Stimulated activated effector memory CD8-positive, alpha-beta T cell treated with anti-CD3 and anti-CD28 coated beads, Interleukin-12 subunit alpha, Interleukin-12 subunit beta, amount 100 ng/mL, for 72 hours (primary cell): Measurements from ENCODE around the gene MFSD12.
A peak's percentile ranks its signal among the peaks of the same experiment; 100 is the strongest.

ENCODE experiments used
- ATAC-seq: fragments of 150-1000 bp; cut with Tn5 transposase; 2 replicates; pipeline ENCODE4 v1.10.0; 2021
- DNase-seq, 2 donors: peaks; one replicate each; pipeline ENCODE4 v3.0.0; 2021 to 2022; ENCODE audit warnings: low spot score in 2 of 2
- H3K27ac Mint-ChIP-seq: one replicate; pipeline ENCODE4 v1.8.0; 2022; ENCODE audit warnings: mild to moderate bottlenecking, mixed read lengths
- H3K36me3 Mint-ChIP-seq: one replicate; pipeline ENCODE4 v1.8.0; 2022; ENCODE audit warnings: mild to moderate bottlenecking, mixed read lengths
- H3K4me1 Mint-ChIP-seq: one replicate; pipeline ENCODE4 v1.8.0; 2022; ENCODE audit warnings: mixed read lengths
- H3K4me3 Mint-ChIP-seq: one replicate; pipeline ENCODE4 v1.8.0; 2022; ENCODE audit warnings: mild to moderate bottlenecking, mixed read lengths
- H3K9me3 Mint-ChIP-seq: one replicate; pipeline ENCODE4 v1.8.0; 2022; ENCODE audit warnings: mixed read lengths

Gene MFSD12

DNA sequence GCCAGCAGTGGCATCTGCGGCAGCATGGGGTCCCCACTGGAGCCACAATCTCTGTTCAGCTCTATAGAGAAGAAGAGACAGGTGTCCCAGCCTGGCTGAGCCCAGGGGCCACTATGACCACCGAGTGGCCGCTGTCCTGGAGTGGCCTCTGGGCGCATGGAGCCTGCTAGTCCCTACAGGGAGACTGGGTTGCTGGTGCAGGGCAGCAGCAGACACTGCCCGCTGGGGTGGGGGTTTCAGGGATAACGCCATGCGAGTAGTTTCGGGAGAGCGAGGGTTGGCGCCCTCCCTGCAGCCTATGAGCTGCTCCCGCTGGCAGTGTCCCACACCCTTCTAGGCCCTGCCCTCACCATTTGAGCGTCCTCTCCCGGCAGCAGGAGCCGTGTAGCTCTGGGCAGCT, 29.3 kb downstream of the MFSD12 start:
- Mint-ChIP-seq H3K9me3 (no peaks in the 10 kb centered on the region), H3K36me3 (peaks cover 35% of the 10 kb centered on the region), H3K4me1 (peaks cover 7% of the 10 kb centered on the region), H3K27ac (no peak overlapping the region), H3K4me3 (no peak overlapping the region)
- no peak for DNase-seq
- ATAC-seq, result no peak

GRCh38 chr19:3527238-3527910, 30.0 kb downstream of the MFSD12 start:
- no peak overlapping the region for H3K27ac Mint-ChIP-seq
- peaks cover 30% of the 10 kb centered on the region for H3K36me3 Mint-ChIP-seq
- no peak overlapping the region for H3K4me3 Mint-ChIP-seq
- no peak for DNase-seq
- ATAC-seq, result no peak
- H3K4me1 Mint-ChIP-seq, result peaks cover 8% of the 10 kb centered on the region
- no peaks in the 10 kb centered on the region for H3K9me3 Mint-ChIP-seq

DNA sequence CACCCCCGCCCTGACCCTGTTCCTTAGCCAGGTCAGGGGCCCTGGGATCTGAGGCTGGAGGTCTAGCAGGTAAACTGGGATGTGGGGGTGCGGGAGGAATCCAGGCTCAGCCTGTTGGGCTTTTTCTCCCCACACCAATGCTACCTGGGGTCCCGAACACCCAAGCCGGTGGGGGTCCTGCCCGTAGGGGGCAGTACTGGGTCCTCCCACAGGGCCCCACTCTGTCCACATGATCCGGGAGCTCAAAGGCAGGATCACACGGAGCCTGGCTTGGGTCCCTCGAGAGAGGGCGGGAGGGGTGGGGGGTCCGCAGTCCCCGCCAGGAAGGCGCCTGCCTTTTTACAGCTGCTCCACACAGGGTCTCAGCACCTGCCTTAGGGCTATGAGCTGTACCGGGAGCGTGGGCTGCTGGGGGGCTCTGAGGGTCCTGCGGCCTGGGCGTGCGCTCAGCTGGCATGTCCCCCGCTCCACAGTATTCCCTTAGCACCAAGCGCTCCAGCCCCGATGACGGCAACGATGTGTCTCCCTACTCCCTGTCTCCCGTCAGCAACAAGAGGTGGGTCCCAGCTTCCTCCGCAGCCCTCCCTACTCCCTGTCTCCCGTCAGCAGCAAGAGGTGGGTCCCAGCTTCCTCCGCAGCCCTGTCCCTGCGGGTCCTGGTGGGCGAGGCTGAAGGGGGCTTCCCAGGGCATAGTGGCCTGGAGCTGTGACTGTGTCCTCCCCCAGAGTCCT, 30.7 kb downstream of the MFSD12 start:
- H3K36me3 Mint-ChIP-seq, result peaks cover 35% of the 10 kb centered on the region
- ATAC-seq, result no peak
- DNase-seq, result no peak
- no peak overlapping the region for H3K4me3 Mint-ChIP-seq
- H3K27ac Mint-ChIP-seq, result no peak overlapping the region
- H3K4me1 Mint-ChIP-seq, result peaks cover 12% of the 10 kb centered on the region
- no peaks in the 10 kb centered on the region for H3K9me3 Mint-ChIP-seq

GRCh38 chr19:3524904-3525451, 32.4 kb downstream of the MFSD12 start:
- H3K4me1 Mint-ChIP-seq, result peaks cover 15% of the 10 kb centered on the region
- H3K9me3 Mint-ChIP-seq, result no peaks in the 10 kb centered on the region
- ATAC-seq, result no peak
- H3K27ac Mint-ChIP-seq, result no peak overlapping the region
- no peak overlapping the region for H3K4me3 Mint-ChIP-seq
- peaks cover 45% of the 10 kb centered on the region for H3K36me3 Mint-ChIP-seq
- DNase-seq, result no peak

DNA sequence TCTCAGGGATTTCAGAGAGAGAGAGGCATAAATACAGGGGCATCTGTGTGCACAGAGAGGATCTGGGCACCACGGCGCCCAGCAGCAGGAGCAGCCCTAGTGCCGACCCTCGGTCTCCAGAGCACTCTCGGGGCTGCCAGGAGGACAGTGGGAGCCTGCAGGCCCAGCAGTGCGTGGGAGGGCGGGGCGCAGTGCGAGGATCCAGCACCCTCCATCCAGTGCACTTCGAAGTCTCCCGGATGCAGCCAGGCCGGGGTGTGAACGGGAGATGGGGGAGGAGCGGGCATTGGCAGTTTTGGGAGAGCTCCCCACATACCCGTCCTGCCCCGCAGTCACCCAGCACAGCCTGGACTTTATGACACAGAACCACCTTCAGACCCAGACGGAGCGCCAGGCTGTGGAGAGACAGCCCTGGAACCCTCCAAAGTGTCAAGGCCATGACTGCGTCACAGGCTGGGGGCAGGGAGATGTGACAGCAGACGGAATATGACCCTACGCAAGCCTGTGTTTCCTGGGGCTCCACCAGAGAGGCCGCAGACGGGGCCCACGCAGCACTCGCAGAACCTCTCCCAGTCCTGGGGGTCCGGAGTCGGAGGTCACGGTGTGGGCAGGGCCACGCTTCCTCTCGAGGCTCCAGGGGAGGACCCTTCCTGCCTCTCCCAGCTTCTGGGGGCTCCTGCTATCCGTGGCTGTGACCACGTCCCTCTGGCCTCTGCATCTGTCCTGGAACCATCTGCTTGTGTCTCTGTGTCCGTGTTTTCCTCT, 33.1 kb downstream of the MFSD12 start:
- H3K4me1 Mint-ChIP-seq, result peaks cover 21% of the 10 kb centered on the region

GRCh38 chr19:3523361-3524077, 33.9 kb downstream of the MFSD12 start:
- no peak for DNase-seq
- Mint-ChIP-seq H3K27ac (no peak overlapping the region), H3K4me1 (peaks cover 21% of the 10 kb centered on the region), H3K36me3 (peaks cover 45% of the 10 kb centered on the region), H3K4me3 (no peak overlapping the region), H3K9me3 (no peaks in the 10 kb centered on the region)
- no peak for ATAC-seq

More for the DNA sequence above, 33.1 kb downstream of the MFSD12 start:
- Mint-ChIP-seq H3K4me3 (no peak overlapping the region), H3K27ac (no peak overlapping the region), H3K9me3 (no peaks in the 10 kb centered on the region), H3K36me3 (peaks cover 45% of the 10 kb centered on the region)
- no peak for ATAC-seq
- DNase-seq, result no peak

DNA sequence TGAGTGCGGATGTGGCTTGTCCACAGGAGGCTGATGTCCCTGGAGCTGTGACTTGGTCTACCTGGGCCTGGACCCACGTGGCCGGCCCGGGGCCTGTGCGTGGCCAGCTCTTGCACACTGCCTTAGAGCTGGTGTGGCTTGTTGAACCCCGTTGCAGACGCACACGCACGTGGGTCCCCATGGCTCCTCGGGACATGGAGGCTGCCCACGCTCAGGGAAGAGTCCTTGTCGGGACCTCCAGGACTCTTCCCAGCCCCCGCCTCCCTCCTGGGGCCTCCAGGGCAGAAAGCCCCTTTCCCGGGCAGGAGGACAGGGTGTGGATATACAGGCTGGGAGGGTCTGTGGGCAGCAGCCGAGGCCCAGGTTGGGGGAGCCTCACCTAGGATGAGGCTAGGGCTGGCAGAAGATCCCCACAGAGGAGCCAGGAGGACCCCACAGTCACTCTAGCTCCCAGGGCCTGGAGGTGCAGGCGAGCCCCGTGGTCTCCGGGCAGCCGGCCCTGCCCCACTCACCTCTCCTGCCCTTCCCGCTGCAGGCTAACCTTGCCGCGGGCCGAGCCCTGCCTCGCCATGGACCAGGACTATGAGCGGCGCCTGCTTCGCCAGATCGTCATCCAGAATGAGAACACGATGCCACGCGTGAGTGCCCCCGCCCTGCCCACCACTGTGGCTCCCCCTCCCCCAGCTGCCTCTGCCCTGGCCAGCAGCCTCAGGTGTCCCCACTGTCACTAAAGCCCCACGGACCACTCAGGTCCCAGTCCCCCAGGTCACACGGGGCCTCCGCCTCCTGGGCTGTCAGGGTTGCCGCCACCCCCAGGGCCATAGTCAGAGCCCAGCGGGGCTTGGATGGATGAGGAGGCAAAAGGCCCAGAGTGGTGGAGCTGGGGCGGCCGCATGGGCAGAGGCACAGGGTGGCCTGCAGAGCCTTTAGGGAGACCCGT, 34.7 kb downstream of the MFSD12 start:
- Mint-ChIP-seq H3K4me1 (peaks cover 21% of the 10 kb centered on the region), H3K36me3 (peaks cover 45% of the 10 kb centered on the region), H3K27ac (peak overlapping the region; percentile 61), H3K9me3 (no peaks in the 10 kb centered on the region), H3K4me3 (no peak overlapping the region)
- ATAC-seq (no peak), DNase-seq (no peak)

DNA sequence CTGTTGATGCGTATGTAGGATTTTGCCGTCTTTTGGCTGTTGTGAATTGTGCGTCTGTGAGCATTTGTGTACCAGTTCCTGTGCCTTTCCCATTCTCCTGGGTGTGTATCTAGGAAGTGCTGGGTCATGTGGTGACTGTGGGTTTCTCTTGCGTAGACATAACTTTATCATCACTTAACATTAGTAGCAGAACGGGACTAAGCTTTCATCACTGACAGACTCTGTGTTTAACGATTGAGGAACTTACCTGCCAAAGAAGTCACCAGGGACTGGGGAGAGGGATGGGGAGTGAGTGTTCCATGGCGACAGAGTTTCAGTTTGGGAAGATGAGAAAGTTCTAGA, 36.3 kb downstream of the MFSD12 start:
- H3K4me1 Mint-ChIP-seq, result peaks cover 32% of the 10 kb centered on the region
- H3K9me3 Mint-ChIP-seq, result no peaks in the 10 kb centered on the region
- H3K36me3 Mint-ChIP-seq, result peaks cover 38% of the 10 kb centered on the region
- no peak overlapping the region for H3K4me3 Mint-ChIP-seq
- DNase-seq (no peak), ATAC-seq (no peak)
- no peak overlapping the region for H3K27ac Mint-ChIP-seq

DNA sequence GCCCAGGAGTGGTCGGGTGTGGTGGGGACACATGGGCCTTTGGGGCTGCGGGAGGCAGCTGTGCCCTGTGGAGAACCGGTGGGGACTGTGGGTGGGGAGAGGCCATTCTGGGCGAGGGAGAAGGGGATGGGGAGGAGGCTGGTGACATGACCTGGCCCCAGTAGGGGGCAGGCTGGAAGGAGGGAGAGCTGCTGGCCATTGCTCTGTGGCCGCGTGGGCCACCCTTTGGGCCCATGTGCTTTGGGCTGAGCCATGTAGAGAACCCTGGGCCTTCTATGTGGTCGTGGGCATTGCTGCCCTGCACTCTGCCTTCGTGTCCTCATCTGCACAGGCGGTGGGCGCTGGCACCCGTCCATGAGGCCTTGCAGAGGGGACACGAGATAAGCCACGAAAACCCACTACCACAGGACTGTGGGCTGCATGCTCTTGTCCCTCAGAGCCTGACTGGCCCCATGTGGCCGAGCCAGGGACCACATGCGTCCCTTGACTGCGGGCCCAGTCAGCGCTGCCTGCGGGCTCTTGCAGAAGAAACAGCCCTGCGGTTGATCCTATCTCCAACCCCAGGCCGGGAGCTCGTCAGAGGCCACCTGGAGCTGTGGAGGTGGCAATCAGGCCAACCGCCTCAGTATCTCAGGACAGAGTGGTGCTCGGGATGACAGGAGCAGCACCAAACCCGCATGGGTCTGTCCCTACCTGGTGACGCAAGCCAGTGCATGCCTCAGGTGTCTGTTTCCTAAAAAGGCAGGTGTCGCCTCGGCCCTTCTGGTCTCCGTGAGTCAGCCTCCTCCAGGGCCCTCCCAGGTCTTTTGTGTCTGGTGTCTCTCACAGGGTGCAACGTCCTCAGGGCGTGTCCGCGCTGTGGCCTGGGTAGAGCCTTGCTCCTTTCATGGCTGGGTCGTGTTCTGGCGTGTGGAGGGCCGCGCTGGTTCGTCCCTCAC, 37.0 kb downstream of the MFSD12 start:
- no peak overlapping the region for H3K4me3 Mint-ChIP-seq
- H3K27ac Mint-ChIP-seq, result peak overlapping the region; percentile 20
- H3K4me1 Mint-ChIP-seq, result peaks cover 35% of the 10 kb centered on the region
- no peaks in the 10 kb centered on the region for H3K9me3 Mint-ChIP-seq
- DNase-seq, result no peak
- no peak for ATAC-seq
- H3K36me3 Mint-ChIP-seq, result peaks cover 38% of the 10 kb centered on the region

DNA sequence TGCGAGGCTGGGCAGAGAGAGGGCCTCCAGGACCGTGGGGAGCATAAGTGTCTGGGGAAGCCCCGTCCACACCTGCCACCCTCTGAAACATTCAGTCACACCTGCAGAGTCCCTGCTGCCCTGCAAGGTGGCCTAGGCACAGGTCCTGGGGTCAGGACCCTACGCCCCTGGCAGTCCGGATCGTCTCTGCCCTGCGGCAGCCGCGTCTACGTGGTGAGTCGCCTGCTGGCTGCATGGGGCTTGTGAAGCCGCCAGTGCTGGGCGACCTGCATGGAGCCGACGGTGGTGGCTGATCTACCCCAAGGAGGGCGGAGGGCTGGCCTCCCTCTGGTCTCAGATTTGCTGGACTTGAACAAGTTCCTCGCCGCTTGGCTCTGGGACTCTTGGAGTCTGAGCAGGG, 38.3 kb downstream of the MFSD12 start:
- no peak for DNase-seq
- H3K27ac Mint-ChIP-seq, result no peak overlapping the region
- no peak overlapping the region for H3K4me3 Mint-ChIP-seq
- H3K36me3 Mint-ChIP-seq, result peaks cover 34% of the 10 kb centered on the region
- H3K9me3 Mint-ChIP-seq, result no peaks in the 10 kb centered on the region
- no peak for ATAC-seq
- peaks cover 41% of the 10 kb centered on the region for H3K4me1 Mint-ChIP-seq

DNA sequence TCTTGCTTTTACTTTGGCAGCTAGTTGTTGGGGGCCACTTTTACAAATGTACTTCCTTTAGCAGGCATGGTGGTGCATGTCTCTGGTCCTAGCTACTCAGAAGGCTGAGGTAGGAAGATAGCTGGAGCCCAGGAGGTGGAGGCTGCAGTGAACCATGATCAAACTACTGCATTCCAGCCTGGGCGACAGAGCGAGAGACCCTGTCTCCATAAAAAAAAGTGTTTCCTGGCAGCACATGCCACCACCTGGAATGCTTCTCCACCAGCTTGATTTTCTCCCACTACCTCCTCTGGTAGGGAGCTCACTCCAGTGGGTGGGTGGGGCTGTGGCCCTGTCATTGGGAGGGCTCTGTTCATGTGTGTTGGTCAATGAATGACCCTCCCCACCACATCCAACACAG, 38.7 kb downstream of the MFSD12 start:
- no peak overlapping the region for H3K27ac Mint-ChIP-seq
- no peak overlapping the region for H3K4me3 Mint-ChIP-seq
- peaks cover 31% of the 10 kb centered on the region for H3K36me3 Mint-ChIP-seq
- no peaks in the 10 kb centered on the region for H3K9me3 Mint-ChIP-seq
- DNase-seq, result no peak
- H3K4me1 Mint-ChIP-seq, result peaks cover 41% of the 10 kb centered on the region
- ATAC-seq, result no peak

DNA sequence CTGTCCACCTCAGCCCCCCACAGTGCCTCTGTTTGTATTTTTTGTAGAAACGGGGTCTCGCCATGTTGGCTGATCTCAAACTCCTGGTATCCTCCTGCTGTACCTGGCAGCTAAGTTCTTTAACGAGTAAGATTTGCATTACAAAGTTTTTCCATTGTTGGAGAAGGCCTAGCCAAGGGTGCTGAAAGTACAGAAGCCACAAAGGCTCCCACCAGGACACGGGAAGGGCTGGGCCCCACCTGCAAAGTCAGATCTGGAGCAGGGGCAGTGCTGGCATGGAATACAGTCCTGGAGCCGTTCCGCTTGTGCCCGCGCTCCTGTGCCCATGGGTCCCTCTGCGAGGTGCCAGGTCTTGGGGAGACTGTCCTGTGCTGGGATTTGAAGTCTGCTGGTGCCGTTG, 39.1 kb downstream of the MFSD12 start:
- H3K4me3 Mint-ChIP-seq, result no peak overlapping the region
- peaks cover 27% of the 10 kb centered on the region for H3K36me3 Mint-ChIP-seq
- no peaks in the 10 kb centered on the region for H3K9me3 Mint-ChIP-seq
- DNase-seq (no peak), ATAC-seq (no peak)
- H3K27ac Mint-ChIP-seq, result no peak overlapping the region
- peaks cover 41% of the 10 kb centered on the region for H3K4me1 Mint-ChIP-seq

GRCh38 chr19:3517638-3518037, 39.7 kb downstream of the MFSD12 start:
- Mint-ChIP-seq H3K36me3 (peaks cover 27% of the 10 kb centered on the region), H3K27ac (no peak overlapping the region), H3K4me3 (no peak overlapping the region), H3K4me1 (peaks cover 42% of the 10 kb centered on the region), H3K9me3 (no peaks in the 10 kb centered on the region)
- DNase-seq (no peak), ATAC-seq (no peak)
